Thymus (tissue), 11 donors: ENCODE measurements around the gene ELOA. TPM values are rescaled to one million over a fixed set of nuclear protein-coding genes. Genes with fewer than 3 reads are reported as not detected.
"Not testable (repeated sequence)": the region's sequence is repeated elsewhere in the genome, so short reads cannot be mapped to it uniquely, and the experiment has no call there.

Experiments
- DNase-seq, 9 donors: peaks; one replicate each; pipeline ENCODE4 v3.0.0-alpha.2; 2013; ENCODE audit warnings: low spot score in 9 of 9, low read depth in 6 of 9, missing footprints in 1 of 9
- H3K27ac ChIP-seq, 2 donors: one replicate each; pipeline ENCODE4 v1.5.1; 2013; ENCODE audit warnings: control low read depth in 1 of 2, low read depth in 1 of 2, low read length in 1 of 2, mild to moderate bottlenecking in 1 of 2, moderate library complexity in 1 of 2
- H3K27me3 ChIP-seq, 2 donors: one replicate each; pipeline ENCODE4 v1.5.1; 2013; ENCODE audit warnings: low read length in 1 of 2; ENCODE audit not compliant: control insufficient read depth in 2 of 2, insufficient read depth in 1 of 2
- H3K36me3 ChIP-seq, 2 donors: one replicate each; pipeline ENCODE4 v1.5.1; 2013; ENCODE audit warnings: low read length in 1 of 2, mild to moderate bottlenecking in 1 of 2, moderate library complexity in 1 of 2; ENCODE audit not compliant: control insufficient read depth in 2 of 2, insufficient read depth in 2 of 2
- H3K4me1 ChIP-seq, 2 donors: one replicate each; pipeline ENCODE4 v1.5.1; 2013; ENCODE audit warnings: low read length in 2 of 2; ENCODE audit not compliant: control insufficient read depth in 2 of 2, insufficient read depth in 2 of 2
- H3K4me3 ChIP-seq, 2 donors: one replicate each; pipeline ENCODE4 v1.5.1; 2013; ENCODE audit warnings: low read length in 2 of 2, control low read depth in 1 of 2, mild to moderate bottlenecking in 1 of 2
- H3K9me3 ChIP-seq, 2 donors: one replicate each; pipeline ENCODE4 v1.5.1; 2013; ENCODE audit warnings: low read length in 1 of 2, mild to moderate bottlenecking in 1 of 2; ENCODE audit not compliant: control insufficient read depth in 2 of 2, insufficient read depth in 1 of 2
- WGBS: extraction: QIAGEN DNeasy Blood & Tissue Kit; methylation state at CpG from one replicate; pipeline ENCODE4 v1.1.7; 2013; 5-methylcytosine and 5-hydroxymethylcytosine counted together
- polyA plus RNA-seq: library from polyadenylated mRNA; stranded (reverse); fragments of 200-250 nt; gene quantifications from one replicate; pipeline ENCODE4 v1.2.3, GENCODE V29; 2013
- total RNA-seq: library from RNA; stranded (reverse); fragments of 120-200 nt; gene quantifications from one replicate; pipeline ENCODE4 v1.2.4, GENCODE V29; 2013
- donor health status: healthy.

The ELOA gene
- total and polyA plus RNA-seq, 2 donors, result 16.5 to 22.1 TPM

DNA sequence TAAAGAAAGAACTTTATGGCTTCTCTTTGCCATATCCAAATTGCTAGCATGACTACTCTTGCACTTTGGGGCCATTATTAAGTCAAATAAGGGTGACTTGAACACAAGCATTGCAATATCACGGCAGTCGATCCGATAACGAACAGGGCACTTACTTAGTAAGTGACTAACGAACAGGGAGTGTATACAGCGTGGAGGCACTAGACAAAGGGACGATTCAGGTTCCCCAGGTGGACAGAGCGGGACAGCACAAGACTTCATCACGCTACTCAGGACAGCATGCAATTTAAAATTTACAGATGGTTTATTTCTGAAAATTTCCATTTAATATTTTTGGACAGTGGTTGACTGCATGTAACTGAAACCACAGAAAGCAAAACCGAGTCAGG, 29.6 kb downstream of the ELOA start:
- 94% methylated on average over 10 of the region's 10 CpGs for WGBS
- H3K36me3 ChIP-seq, result peaks cover 6% of the 10 kb centered on the region in 2 donors
- DNase-seq, result no peak
- no peak overlapping the region for H3K4me3 ChIP-seq
- H3K27ac ChIP-seq, result no peak overlapping the region
- no peaks in the 10 kb centered on the region for H3K27me3 ChIP-seq
- no peaks in the 10 kb centered on the region for H3K9me3 ChIP-seq
- H3K4me1 ChIP-seq, result peaks cover 4 to 21% of the 10 kb centered on the region in 2 donors

DNA sequence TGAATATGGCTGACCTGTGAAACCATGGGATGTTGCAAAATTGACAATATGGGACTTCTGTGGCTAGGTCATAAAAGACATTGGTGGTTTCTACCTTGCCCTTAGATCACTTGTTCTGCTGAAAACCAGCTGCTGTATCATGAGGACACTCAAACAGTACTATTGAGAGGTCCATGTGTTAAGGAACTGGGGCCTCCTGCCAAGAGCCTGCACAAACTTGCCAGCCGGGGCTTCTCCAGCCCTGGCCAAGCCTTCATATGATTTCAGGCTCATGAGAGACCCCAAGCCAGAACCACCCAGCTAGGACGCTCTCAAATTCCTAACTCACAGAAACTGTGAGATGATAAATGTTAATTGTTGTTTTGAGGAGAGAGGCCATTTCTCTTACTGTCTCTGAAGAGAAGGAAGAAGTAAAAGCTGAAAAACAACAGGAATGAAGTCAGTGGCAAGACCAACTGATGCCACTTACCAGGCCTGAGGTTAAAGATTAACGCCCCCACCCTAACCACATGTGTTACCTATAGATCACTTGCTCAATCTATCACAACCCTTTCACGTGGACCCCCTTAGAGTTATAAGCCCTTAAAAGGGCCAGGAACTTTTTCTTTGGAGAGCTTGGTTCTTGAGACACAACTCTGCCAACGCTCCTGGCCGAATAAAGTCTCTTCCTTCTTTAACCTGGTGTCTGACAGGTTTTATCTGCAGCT, 31.1 kb downstream of the ELOA start:
- Histone ChIP-seq H3K9me3 (no peaks in the 10 kb centered on the region), H3K4me1 (peaks cover 8 to 28% of the 10 kb centered on the region in 2 donors), H3K27me3 (no peaks in the 10 kb centered on the region), H3K27ac (peak overlapping the region; percentile 26 to 69), H3K4me3 (no peak overlapping the region), H3K36me3 (peaks cover 2 to 3% of the 10 kb centered on the region in 2 donors)
- DNase-seq, result peak in 1 of 9 donors; percentile 19
- 93% methylated on average over 6 of the region's 6 CpGs for WGBS

GRCh38 chr1:23776217-23776616, 32.9 kb downstream of the ELOA start:
- H3K27me3 ChIP-seq, result no peaks in the 10 kb centered on the region
- H3K9me3 ChIP-seq, result no peaks in the 10 kb centered on the region
- H3K4me3 ChIP-seq, result no peak overlapping the region
- no peak overlapping the region for H3K27ac ChIP-seq
- no peak for DNase-seq
- H3K36me3 ChIP-seq, result peaks cover 0 to 8% of the 10 kb centered on the region in 2 donors
- peaks cover 12 to 33% of the 10 kb centered on the region in 2 donors for H3K4me1 ChIP-seq
- 87% methylated on average over 2 of the region's 2 CpGs for WGBS

GRCh38 chr1:23777979-23778814, 34.9 kb downstream of the ELOA start, which contains the start of gene PITHD1:
Gene PITHD1, plus strand, starts transcription at chr1:23778418. Its CDS starts 98 bp downstream, at chr1:23778516.
- H3K4me3 ChIP-seq, result peak within 1 kb of the TSS; percentile 87 to 98
- H3K27ac ChIP-seq, result peak within 1 kb of the TSS; percentile 80 to 90
- H3K27me3 ChIP-seq, result no peaks in the 10 kb centered on the region
- peaks cover 14 to 33% of the 10 kb centered on the region in 2 donors for H3K4me1 ChIP-seq
- DNase-seq, result peak; percentile 59 to 91 (median 75)
- H3K36me3 ChIP-seq, result peaks cover 0 to 15% of the 10 kb centered on the region in 2 donors
- under 1% methylated on average over 91 of the region's 91 CpGs for WGBS
- no peaks in the 10 kb centered on the region for H3K9me3 ChIP-seq

- Histone ChIP-seq H3K4me3 (no peak overlapping the region), H3K36me3 (peaks cover 0 to 22% of the 10 kb centered on the region in 2 donors)
- DNase-seq, result no peak
Measured at GRCh38 chr1:23779826-23780371, 36.6 kb downstream of the ELOA start.

GRCh38 chr1:23783141-23783540, 39.9 kb downstream of the ELOA start:
- 95% methylated on average over 11 of the region's 11 CpGs for WGBS
- not testable (repeated sequence) for DNase-seq

More at GRCh38 chr1:23779826-23780371, 36.6 kb downstream of the ELOA start:
- Histone ChIP-seq H3K4me1 (peaks cover 14 to 24% of the 10 kb centered on the region in 2 donors), H3K27me3 (no peaks in the 10 kb centered on the region), H3K27ac (no peak overlapping the region), H3K9me3 (no peaks in the 10 kb centered on the region)
- 92% methylated on average over 3 of the region's 3 CpGs for WGBS

DNA sequence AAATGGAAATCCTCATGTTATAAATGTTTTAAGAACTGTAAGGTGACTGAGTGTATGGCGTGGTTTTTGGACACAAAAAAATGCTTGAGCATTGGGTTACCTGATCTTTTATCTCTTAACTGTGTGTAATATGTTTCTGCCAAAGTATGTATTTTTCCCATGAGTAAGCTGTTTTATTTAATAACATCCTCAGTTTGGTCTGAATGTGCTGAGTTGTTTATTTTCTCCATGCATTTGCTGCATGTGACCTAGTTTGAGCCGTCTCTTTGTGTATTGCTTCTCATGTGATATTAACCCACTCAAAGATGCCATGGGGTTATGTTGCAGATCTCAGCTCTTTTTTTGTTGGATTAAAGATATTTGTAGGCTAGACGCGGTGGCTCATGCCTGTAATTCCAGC, 41.6 kb downstream of the ELOA start:
- Histone ChIP-seq H3K4me3 (no peak overlapping the region), H3K27me3 (no peaks in the 10 kb centered on the region), H3K4me1 (peaks cover 0 to 2% of the 10 kb centered on the region in 2 donors), H3K36me3 (peaks cover 19 to 52% of the 10 kb centered on the region in 2 donors), H3K9me3 (no peaks in the 10 kb centered on the region), H3K27ac (no peak overlapping the region)
- 95% methylated on average over 4 of the region's 4 CpGs for WGBS
- no peak for DNase-seq

More at GRCh38 chr1:23783141-23783540, 39.9 kb downstream of the ELOA start:
- H3K4me3 ChIP-seq, H3K9me3 ChIP-seq, H3K27me3 ChIP-seq, H3K27ac ChIP-seq: not testable (repeated sequence)
- peaks cover 10 to 12% of the 10 kb centered on the region in 2 donors for H3K4me1 ChIP-seq
- peaks cover 19 to 51% of the 10 kb centered on the region in 2 donors for H3K36me3 ChIP-seq

- no peak for DNase-seq
- Histone ChIP-seq H3K4me3 (no peak overlapping the region), H3K9me3 (peaks cover 0 to 4% of the 10 kb centered on the region in 2 donors), H3K4me1 (peaks cover 13 to 18% of the 10 kb centered on the region in 2 donors), H3K27me3 (no peaks in the 10 kb centered on the region), H3K36me3 (peaks cover 19 to 43% of the 10 kb centered on the region in 2 donors), H3K27ac (no peak overlapping the region)
- WGBS, result 96% methylated on average over 3 of the region's 3 CpGs
Measured at GRCh38 chr1:23787701-23788100, 44.4 kb downstream of the ELOA start.
